Right ventricle myocardium inferior (tissue), 1 donor: ENCODE data around the gene RGS12. TPM values are rescaled to one million over a fixed set of nuclear protein-coding genes. Genes with fewer than 3 reads are reported as not detected.

ENCODE experiments used
- ATAC-seq: fragments of 200-7000 bp; cut with Tn5 transposase; one replicate; pipeline ENCODE4 v1.9.1; 2020; ENCODE audit warnings: mild to moderate bottlenecking, moderate library complexity
- DNase-seq: peaks from one replicate; pipeline ENCODE4 v3.0.0; 2021; ENCODE audit errors: missing footprints
- intact Hi-C: fragments of 100-400 bp; cut with DNase I; formaldehyde crosslinking; loops from one replicate; pipeline ENCODE4 v1.11.0; 2022
- total RNA-seq: library from RNA; stranded (reverse); fragmentation: NEBNext Ultra II Directional; extraction: Animal tissue kit (Norgen Biotek cat#: 25700); gene quantifications from one replicate; pipeline ENCODE4 v1.2.1, GENCODE V29; 2021
- donor health status: DM: no; HTN: yes; CAD: no; lungs with severe emphysema.

Gene RGS12
- total RNA-seq, 1 donor from 2014 or later, result 21.0 TPM

GRCh38 chr4:3337357-3337732 lies 44.5 kb downstream of the RGS12 start:
- ATAC-seq, result no peak
- intact Hi-C loops, result no loop called here
- DNase-seq, result no peak

DNA sequence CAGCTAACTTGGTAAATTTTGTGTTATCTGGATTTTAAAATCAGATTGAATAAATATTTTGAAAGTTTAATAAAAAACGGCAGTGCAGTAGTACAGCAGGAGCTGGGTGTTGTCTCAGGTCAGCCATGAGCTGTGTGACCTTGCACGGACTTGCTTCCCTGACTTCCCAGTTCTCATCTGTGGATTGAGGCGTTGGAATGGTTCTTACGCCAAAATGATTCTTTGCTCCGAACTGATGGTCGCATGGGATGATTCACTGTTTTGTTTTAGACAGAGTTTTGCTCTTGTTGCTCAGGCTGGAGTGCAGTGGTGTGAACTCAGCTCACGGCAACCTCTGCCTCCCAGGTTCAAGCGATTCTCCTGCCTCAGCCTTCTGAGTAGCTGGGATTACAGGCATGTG lies 45.0 kb downstream of the RGS12 start:
- DNase-seq, result no peak
- intact Hi-C loops, result no loop called here
- no peak for ATAC-seq

- intact Hi-C loops, result no loop called here
- DNase-seq, result no peak
- ATAC-seq, result no peak
These were observed 45.6 kb downstream of the RGS12 start for GRCh38 chr4:3338321-3338838.

DNA sequence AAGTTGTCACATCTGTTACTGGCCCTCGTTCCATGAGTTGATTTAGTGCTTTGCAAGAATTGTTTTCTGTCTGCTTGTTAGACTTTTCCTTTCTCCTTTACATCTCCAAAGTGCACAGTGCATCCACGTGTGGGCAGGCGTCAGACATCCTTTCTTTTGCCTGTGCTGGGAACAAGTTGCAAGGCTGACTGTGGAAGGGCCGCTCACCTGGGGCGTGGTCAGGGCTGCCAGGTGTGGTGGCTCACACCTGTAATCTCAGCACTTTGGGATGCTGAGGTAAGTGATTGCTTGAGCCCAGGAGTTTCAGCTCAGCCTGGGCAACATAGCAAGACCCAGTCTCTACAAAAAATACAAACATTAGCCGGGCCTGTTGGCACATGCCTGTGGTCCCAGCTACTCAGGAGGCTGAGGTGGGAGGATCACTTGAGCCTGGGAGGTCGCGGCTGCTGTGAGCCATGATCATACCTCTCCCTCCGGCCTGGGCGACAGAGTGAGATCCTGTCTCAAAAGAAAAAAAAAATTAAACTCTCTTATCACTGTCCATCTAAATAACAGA lies 46.2 kb downstream of the RGS12 start:
- DNase-seq, result no peak
- intact Hi-C loops, result no loop called here
- ATAC-seq, result no peak

DNA sequence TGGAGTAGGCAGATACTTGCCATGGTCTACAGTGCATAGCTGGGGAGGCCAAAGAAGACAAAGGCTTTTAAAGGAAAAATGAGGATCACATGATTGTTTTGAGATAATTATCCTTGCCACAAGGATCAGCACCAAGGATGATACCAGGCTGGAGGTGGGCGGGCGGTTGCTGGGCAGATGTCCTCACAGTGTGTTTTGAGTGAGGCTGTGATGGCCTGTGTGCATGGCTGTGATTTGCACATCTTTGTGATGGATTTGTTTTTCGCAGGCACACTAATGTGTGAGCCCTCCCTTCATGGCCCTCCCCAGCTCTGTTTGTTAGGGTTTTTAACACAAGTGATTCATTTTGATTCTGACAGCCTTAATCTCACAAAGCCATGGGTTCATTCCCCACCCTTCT lies 46.8 kb downstream of the RGS12 start:
- no peak for DNase-seq
- no peak for ATAC-seq
- intact Hi-C loops, result no loop called here

- ATAC-seq (no peak), DNase-seq (no peak)
- intact Hi-C loops, result loop anchor here (10.0 kb wide), 1 partner anchor 145 kb away; no protein-coding TSS in a partner anchor
These were observed 47.3 kb downstream of the RGS12 start for GRCh38 chr4:3340038-3340699.

GRCh38 chr4:3340700-3341083 lies 47.9 kb downstream of the RGS12 start:
- no peak for ATAC-seq
- intact Hi-C loops, result loop anchor here (10.0 kb wide), 1 partner anchor 146 kb away; no protein-coding TSS in a partner anchor
- DNase-seq, result no peak

GRCh38 chr4:3341760-3342159 lies 48.9 kb downstream of the RGS12 start:
- ATAC-seq (no peak), DNase-seq (no peak)
- intact Hi-C loops, result loop anchor here (10.0 kb wide), 1 partner anchor 147 kb away; no protein-coding TSS in a partner anchor

GRCh38 chr4:3342182-3342854 lies 49.5 kb downstream of the RGS12 start:
- ATAC-seq (no peak), DNase-seq (no peak)
- intact Hi-C loops, result loop anchor here (10.0 kb wide), 1 partner anchor 148 kb away; no protein-coding TSS in a partner anchor

Other genes with a start within 250 kb of the RGS12 start
- gene HTT-AS, start 218.5 kb upstream of the RGS12 start, total RNA-seq, result not detected
- gene HTT, start 218.3 kb upstream of the RGS12 start, total RNA-seq, result 24.2 TPM
- 0.51 TPM for gene MSANTD1, start 43.9 kb upstream of the RGS12 start, total RNA-seq
- 1.5 TPM for gene HGFAC, start 148.9 kb downstream of the RGS12 start, total RNA-seq
- gene DOK7, start 170.3 kb downstream of the RGS12 start, total RNA-seq, result 35.5 TPM
- gene LRPAP1, start 239.4 kb downstream of the RGS12 start, total RNA-seq, result 286 TPM